Middle frontal gyrus (tissue), 1 donor: ENCODE data around the gene C11orf91.

ENCODE experiments used
- DNase-seq: peaks from one replicate; pipeline ENCODE4 v3.0.0-alpha.2; 2015; ENCODE audit warnings: low spot score; ENCODE audit errors: extremely low spot score

C11orf91 gene

GRCh38 chr11:33651990-33652389 is 48.6 kb downstream of the C11orf91 start:
- no peak for DNase-seq

- no peak for DNase-seq
These were observed 49.1 kb downstream of the C11orf91 start for GRCh38 chr11:33651555-33651954.

GRCh38 chr11:33649944-33650343 is 50.7 kb downstream of the C11orf91 start:
- DNase-seq: no peak
